ENCODE results near the gene PPIG. TPM values are rescaled to one million over a fixed set of nuclear protein-coding genes. Genes with fewer than 3 reads are reported as not detected.

Gene PPIG
- total and polyA plus RNA-seq, 9 of the 15 experiments (the other 6 are each of a cell fraction or from before 2014, with no cell fraction given): 52.5 to 166 (median 124) TPM

DNA sequence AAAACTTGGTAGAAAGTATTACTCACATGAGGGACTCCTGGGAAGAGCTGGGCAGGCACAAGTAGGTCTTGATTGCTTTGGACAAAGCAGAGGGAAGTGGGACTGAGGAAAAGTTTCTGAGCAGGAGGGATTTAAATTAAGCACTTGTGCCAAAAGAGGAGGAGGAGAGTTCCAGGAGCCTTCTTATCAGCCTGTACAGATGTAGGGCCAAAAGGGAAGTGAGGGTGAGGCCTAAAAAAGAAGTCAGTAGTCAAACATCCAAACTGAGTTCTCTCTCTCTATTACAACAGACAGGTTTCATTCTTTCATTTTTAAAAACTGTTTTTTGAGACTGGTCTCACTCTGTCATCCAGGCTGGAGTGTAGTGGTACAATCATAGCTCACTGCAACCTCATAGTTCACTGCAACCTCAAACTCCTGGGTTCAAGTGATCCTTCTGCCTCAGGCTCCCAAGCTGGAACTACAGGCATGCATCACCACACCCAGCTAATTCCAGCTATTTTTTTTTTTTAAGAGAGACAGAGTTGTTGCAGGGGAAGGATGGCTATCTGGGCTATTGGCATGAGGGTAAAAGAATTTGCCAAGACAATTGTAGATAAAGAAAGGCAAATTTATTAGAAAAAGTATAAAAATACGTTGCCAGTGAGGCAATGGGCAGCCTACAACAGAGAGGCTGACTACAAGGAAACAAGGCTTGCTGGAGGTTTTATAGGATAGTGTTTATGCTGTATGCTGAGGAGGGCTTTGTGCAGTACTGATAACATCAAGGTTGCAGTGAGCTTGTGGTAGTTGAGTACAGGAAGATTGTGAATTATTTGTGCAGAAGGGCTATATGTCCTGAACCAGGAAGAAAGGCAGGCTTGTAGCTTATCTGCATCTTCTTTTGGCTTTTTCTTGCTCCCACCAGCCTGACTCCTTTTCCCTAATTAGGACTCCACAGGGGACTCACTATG lies 81.1 kb downstream of the PPIG start (continued):
- TF ChIP-seq, protein P1, sequence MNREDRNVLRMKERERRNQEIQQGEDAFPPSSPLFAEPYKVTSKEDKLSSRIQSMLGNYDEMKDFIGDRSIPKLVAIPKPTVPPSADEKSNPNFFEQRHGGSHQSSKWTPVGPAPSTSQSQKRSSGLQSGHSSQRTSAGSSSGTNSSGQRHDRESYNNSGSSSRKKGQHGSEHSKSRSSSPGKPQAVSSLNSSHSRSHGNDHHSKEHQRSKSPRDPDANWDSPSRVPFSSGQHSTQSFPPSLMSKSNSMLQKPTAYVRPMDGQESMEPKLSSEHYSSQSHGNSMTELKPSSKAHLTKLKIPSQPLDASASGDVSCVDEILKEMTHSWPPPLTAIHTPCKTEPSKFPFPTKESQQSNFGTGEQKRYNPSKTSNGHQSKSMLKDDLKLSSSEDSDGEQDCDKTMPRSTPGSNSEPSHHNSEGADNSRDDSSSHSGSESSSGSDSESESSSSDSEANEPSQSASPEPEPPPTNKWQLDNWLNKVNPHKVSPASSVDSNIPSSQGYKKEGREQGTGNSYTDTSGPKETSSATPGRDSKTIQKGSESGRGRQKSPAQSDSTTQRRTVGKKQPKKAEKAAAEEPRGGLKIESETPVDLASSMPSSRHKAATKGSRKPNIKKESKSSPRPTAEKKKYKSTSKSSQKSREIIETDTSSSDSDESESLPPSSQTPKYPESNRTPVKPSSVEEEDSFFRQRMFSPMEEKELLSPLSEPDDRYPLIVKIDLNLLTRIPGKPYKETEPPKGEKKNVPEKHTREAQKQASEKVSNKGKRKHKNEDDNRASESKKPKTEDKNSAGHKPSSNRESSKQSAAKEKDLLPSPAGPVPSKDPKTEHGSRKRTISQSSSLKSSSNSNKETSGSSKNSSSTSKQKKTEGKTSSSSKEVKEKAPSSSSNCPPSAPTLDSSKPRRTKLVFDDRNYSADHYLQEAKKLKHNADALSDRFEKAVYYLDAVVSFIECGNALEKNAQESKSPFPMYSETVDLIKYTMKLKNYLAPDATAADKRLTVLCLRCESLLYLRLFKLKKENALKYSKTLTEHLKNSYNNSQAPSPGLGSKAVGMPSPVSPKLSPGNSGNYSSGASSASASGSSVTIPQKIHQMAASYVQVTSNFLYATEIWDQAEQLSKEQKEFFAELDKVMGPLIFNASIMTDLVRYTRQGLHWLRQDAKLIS (CRISPR knock-in tag; IDR thresholded peaks at IDR 0.05): no peak
- TF ChIP-seq HMG20A (CRISPR knock-in tag; conservative IDR thresholded peaks at IDR 0.05) (no peak), ZKSCAN3 (CRISPR knock-in tag; IDR thresholded peaks at IDR 0.05) (no peak), PHB (CRISPR knock-in tag; IDR thresholded peaks at IDR 0.05) (no peak), CREM (IDR thresholded peaks at IDR 0.05; ENCODE audit: low read depth) (peak; percentile 46; the same call in 1 of the 2 replicates), RNF2 (IDR thresholded peaks at IDR 0.05) (peak; percentile 65; the same call in 1 of the 2 replicates), SMARCC2 (IDR thresholded peaks at IDR 0.05; ENCODE audit: low read depth) (peak; percentile 94), DACH1 (IDR thresholded peaks at IDR 0.05; ENCODE audit: partially characterized antibody) (no peak), CSDE1 (IDR thresholded peaks at IDR 0.05) (no peak), ZNF444 (CRISPR knock-in tag; IDR thresholded peaks at IDR 0.05) (no peak), BRD4 (IDR thresholded peaks at IDR 0.05) (peak; percentile 69; the same call in 1 of the 2 replicates), IFI16 (CRISPR knock-in tag; IDR thresholded peaks at IDR 0.05) (no peak), ATF7 (IDR thresholded peaks at IDR 0.05) (peak; percentile 65), ZNF830 (CRISPR knock-in tag; IDR thresholded peaks at IDR 0.05) (no peak), ZNF140 (CRISPR knock-in tag; IDR thresholded peaks at IDR 0.05) (no peak), SOX6 (IDR thresholded peaks at IDR 0.05) (peak; percentile 87), CBX3 (IDR thresholded peaks at IDR 0.05; ENCODE audit: borderline replicate concordance in 1 of 2, low read length in 2 of 2) (peak in 1 of 2 experiments; percentile 61; a peak in 1 of 3 replicates), MAFK (IDR thresholded peaks at IDR 0.05; ENCODE audit: low read length) (peak; percentile 25; the same call in 1 of the 2 replicates)
- TF ChIP-seq, protein P2, sequence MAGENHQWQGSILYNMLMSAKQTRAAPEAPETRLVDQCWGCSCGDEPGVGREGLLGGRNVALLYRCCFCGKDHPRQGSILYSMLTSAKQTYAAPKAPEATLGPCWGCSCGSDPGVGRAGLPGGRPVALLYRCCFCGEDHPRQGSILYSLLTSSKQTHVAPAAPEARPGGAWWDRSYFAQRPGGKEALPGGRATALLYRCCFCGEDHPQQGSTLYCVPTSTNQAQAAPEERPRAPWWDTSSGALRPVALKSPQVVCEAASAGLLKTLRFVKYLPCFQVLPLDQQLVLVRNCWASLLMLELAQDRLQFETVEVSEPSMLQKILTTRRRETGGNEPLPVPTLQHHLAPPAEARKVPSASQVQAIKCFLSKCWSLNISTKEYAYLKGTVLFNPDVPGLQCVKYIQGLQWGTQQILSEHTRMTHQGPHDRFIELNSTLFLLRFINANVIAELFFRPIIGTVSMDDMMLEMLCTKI (IDR thresholded peaks at IDR 0.05; ENCODE audit: partially characterized antibody): no peak
- TF ChIP-seq, protein P3, sequence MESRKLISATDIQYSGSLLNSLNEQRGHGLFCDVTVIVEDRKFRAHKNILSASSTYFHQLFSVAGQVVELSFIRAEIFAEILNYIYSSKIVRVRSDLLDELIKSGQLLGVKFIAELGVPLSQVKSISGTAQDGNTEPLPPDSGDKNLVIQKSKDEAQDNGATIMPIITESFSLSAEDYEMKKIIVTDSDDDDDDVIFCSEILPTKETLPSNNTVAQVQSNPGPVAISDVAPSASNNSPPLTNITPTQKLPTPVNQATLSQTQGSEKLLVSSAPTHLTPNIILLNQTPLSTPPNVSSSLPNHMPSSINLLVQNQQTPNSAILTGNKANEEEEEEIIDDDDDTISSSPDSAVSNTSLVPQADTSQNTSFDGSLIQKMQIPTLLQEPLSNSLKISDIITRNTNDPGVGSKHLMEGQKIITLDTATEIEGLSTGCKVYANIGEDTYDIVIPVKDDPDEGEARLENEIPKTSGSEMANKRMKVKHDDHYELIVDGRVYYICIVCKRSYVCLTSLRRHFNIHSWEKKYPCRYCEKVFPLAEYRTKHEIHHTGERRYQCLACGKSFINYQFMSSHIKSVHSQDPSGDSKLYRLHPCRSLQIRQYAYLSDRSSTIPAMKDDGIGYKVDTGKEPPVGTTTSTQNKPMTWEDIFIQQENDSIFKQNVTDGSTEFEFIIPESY (CRISPR knock-in tag; IDR thresholded peaks at IDR 0.05): 0 out of 2 replicates have a peak, but pooled peaks have one; percentile 13
